22Rv1 (cell line): Measurements from ENCODE around the gene MIGA1.
"Not testable (repeated sequence)": the region's sequence is repeated elsewhere in the genome, so short reads cannot be mapped to it uniquely, and the experiment has no call there.

Experiments
- ZFX ChIP-seq: fragments of 450-650 bp; IDR thresholded peaks from 2 replicates; pipeline ENCODE4 v1.6.1; 2017; ENCODE audit warnings: antibody characterized with exemption, borderline replicate concordance
- TF ChIP-seq, protein P1 (sequence below): fragments of 450-650 bp; IDR thresholded peaks from 2 replicates; pipeline ENCODE4 v1.5.1; 2017; ENCODE audit warnings: mild to moderate bottlenecking

DNA sequence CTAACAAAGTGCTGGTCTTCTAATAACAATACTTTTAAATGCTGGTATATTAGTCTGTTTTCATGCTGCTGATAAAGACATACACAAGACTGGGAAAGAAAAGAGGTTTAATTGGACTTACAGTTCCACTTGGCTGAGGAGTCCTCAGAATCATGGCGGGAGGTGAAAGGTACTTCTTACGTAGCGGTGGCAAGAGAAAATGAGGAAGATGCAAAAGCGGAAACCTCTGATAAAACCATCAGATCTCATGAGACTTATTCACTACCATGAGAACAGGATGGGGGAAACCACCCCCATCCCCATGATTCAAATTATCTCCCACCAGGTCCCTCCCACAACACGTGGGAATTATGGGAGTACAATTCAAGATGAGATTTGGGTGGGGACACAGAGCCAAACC, 139.5 kb downstream of the MIGA1 start:
- TF ChIP-seq, protein P1, sequence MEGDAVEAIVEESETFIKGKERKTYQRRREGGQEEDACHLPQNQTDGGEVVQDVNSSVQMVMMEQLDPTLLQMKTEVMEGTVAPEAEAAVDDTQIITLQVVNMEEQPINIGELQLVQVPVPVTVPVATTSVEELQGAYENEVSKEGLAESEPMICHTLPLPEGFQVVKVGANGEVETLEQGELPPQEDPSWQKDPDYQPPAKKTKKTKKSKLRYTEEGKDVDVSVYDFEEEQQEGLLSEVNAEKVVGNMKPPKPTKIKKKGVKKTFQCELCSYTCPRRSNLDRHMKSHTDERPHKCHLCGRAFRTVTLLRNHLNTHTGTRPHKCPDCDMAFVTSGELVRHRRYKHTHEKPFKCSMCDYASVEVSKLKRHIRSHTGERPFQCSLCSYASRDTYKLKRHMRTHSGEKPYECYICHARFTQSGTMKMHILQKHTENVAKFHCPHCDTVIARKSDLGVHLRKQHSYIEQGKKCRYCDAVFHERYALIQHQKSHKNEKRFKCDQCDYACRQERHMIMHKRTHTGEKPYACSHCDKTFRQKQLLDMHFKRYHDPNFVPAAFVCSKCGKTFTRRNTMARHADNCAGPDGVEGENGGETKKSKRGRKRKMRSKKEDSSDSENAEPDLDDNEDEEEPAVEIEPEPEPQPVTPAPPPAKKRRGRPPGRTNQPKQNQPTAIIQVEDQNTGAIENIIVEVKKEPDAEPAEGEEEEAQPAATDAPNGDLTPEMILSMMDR = not testable (repeated sequence)
- not testable (repeated sequence) for TF ChIP-seq ZFX
